Neural cell (in vitro differentiated cells): Measurements from ENCODE around the gene CLDN14. TPM values are rescaled to one million over a fixed set of nuclear protein-coding genes. Genes with fewer than 3 reads are reported as not detected.

Experiments
- H2AFZ ChIP-seq: fragments of 200-600, 300-800 bp; sonication (generic), shearing (Covaris generic); 2 replicates; pipeline ENCODE4 v1.6.0; 2014; ENCODE audit warnings: low read depth, mild to moderate bottlenecking, antibody characterized with exemption, low read length, moderate library complexity
- H3F3A ChIP-seq: fragments of 200-600 bp; shearing (Covaris generic); 2 replicates; pipeline ENCODE4 v1.6.1; 2016; ENCODE audit warnings: mild to moderate bottlenecking, moderate library complexity, mixed read lengths, antibody characterized with exemption, low read length; ENCODE audit not compliant: insufficient read depth, poor library complexity, severe bottlenecking
- H3K27ac ChIP-seq: fragments of 200-600, 300-800 bp; sonication (generic), shearing (Covaris generic); 2 replicates; pipeline ENCODE4 v1.5.1; 2014; ENCODE audit warnings: mild to moderate bottlenecking, low read length, moderate library complexity
- H3K27me3 ChIP-seq: fragments of 300-800, 200-600 bp; sonication (generic), shearing (Covaris generic); 2 replicates; pipeline ENCODE4 v1.6.0; 2014; ENCODE audit warnings: mild to moderate bottlenecking, low read depth, low read length, moderate library complexity; ENCODE audit not compliant: insufficient read depth
- H3K36me3 ChIP-seq: fragments of 300-800, 200-600 bp; sonication (generic), shearing (Covaris generic); 2 replicates; pipeline ENCODE4 v1.5.1; 2014; ENCODE audit warnings: mild to moderate bottlenecking, antibody characterized with exemption, low read length, moderate library complexity; ENCODE audit not compliant: insufficient read depth
- H3K4me2 ChIP-seq: fragments of 300-800, 200-600 bp; sonication (generic), shearing (Covaris generic); 2 replicates; pipeline ENCODE4 v1.6.0; 2014; ENCODE audit warnings: mild to moderate bottlenecking, low read length
- H3K4me3 ChIP-seq: fragments of 300-800, 200-600 bp; sonication (generic), shearing (Covaris generic); 2 replicates; pipeline ENCODE4 v1.5.1; 2014; ENCODE audit warnings: mild to moderate bottlenecking, low read length, moderate library complexity
- H3K79me2 ChIP-seq: fragments of 200-600 bp; shearing (Covaris generic); replicated peaks from 2 replicates; pipeline ENCODE4 v1.6.0; 2014; ENCODE audit warnings: mild to moderate bottlenecking, low read length, moderate library complexity; ENCODE audit not compliant: insufficient read depth
- H3K9ac ChIP-seq: fragments of 300-800, 200-600 bp; sonication (generic), shearing (Covaris generic); 2 replicates; pipeline ENCODE4 v1.6.1; 2016; ENCODE audit warnings: mild to moderate bottlenecking, low read length, mixed read lengths
- H3K9me2 ChIP-seq: fragments of 200-600 bp; shearing (Covaris generic); 2 replicates; pipeline ENCODE4 v1.6.1; 2016; ENCODE audit warnings: mild to moderate bottlenecking, low read length, mixed read lengths; ENCODE audit not compliant: insufficient read depth
- H3K9me3 ChIP-seq: fragments of 200-600, 300-800 bp; sonication (generic), shearing (Covaris generic); 2 replicates; pipeline ENCODE4 v1.6.1; 2016; ENCODE audit warnings: mild to moderate bottlenecking, mixed run types, low read length, moderate library complexity, mixed read lengths
- H4K20me1 ChIP-seq: fragments of 200-600 bp; shearing (Covaris generic); 2 replicates; pipeline ENCODE4 v1.6.1; 2016; ENCODE audit warnings: mild to moderate bottlenecking, mixed run types; ENCODE audit not compliant: insufficient read depth
- EP300 ChIP-seq: fragments of 450-650 bp; conservative IDR thresholded peaks from 2 replicates; pipeline ENCODE4 v1.6.1; 2014; ENCODE audit warnings: antibody characterized with exemption, mild to moderate bottlenecking, moderate library complexity; ENCODE audit not compliant: poor library complexity, severe bottlenecking
- EZH2 ChIP-seq: fragments of 200-600, 300-800 bp; shearing (Covaris generic), sonication (generic); IDR thresholded peaks from 2 replicates; pipeline ENCODE4 v1.6.1; 2014; ENCODE audit warnings: antibody characterized with exemption, low read length, borderline replicate concordance, mild to moderate bottlenecking; ENCODE audit not compliant: insufficient read depth, poor library complexity, severe bottlenecking
- MXI1 ChIP-seq: fragments of 450-650 bp; conservative IDR thresholded peaks from 2 replicates; pipeline ENCODE4 v1.6.1; 2014; ENCODE audit warnings: antibody characterized with exemption, mild to moderate bottlenecking; ENCODE audit not compliant: poor library complexity, severe bottlenecking
- POLR2AphosphoS5 ChIP-seq: IDR thresholded peaks from 2 replicates; pipeline ENCODE4 v1.6.1; 2012
- RAD21 ChIP-seq: fragments of 450-650 bp; conservative IDR thresholded peaks from 2 replicates; pipeline ENCODE4 v1.6.1; 2014; ENCODE audit warnings: antibody characterized with exemption, mild to moderate bottlenecking, moderate library complexity
- SMC3 ChIP-seq: fragments of 450-650 bp; conservative IDR thresholded peaks from 2 replicates; pipeline ENCODE4 v1.6.1; 2014; ENCODE audit warnings: antibody characterized with exemption, mild to moderate bottlenecking, moderate library complexity; ENCODE audit not compliant: poor library complexity
- TAF1 ChIP-seq: IDR thresholded peaks from 2 replicates; pipeline ENCODE4 v1.6.1; 2012; ENCODE audit warnings: low read depth
- polyA plus RNA-seq: library from polyadenylated mRNA; depleted of rRNA; stranded (reverse); fragments of >200 nt; gene quantifications from 2 replicates; pipeline ENCODE4 v1.2.3, GENCODE V29; 2014
- TF ChIP-seq, protein P1 (sequence below): IDR thresholded peaks from 2 replicates; pipeline ENCODE4 v1.6.1; 2012; ENCODE audit warnings: borderline replicate concordance
- TF ChIP-seq, protein P2 (sequence below): fragments of 450-650 bp; IDR thresholded peaks from 2 replicates; pipeline ENCODE4 v1.5.1; 2014; ENCODE audit warnings: antibody characterized with exemption, mild to moderate bottlenecking, moderate library complexity; ENCODE audit not compliant: poor library complexity, severe bottlenecking

CLDN14 gene
- polyA plus RNA-seq, 1 donor from 2014 or later, result not detected

DNA sequence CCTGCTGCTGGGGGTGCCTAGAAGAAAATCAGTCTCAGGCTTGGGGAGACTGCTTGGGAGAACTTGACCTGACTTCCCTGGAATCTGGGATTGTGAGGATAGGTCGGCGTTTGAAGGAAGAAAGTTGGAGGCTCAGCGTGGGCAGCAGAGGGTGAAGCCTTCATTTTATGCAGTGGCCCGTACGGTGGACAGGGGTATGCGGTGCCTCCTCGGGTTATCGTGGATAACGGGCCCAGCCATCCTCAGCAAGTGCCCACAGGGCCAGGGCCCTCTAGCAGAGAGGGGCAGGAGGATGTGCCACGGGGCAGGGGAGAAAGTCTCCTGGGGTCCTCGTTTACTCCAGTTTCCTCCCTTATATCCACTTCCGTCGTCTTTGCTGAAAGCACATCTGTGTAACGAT lies 60.7 kb downstream of the CLDN14 start:
- H2AFZ ChIP-seq, result no peak overlapping the region
- no peaks in the 10 kb centered on the region for H3F3A ChIP-seq
- H3K9me2 ChIP-seq, result no peaks in the 10 kb centered on the region
- H3K36me3 ChIP-seq, result no peaks in the 10 kb centered on the region
- no peak overlapping the region for H3K4me3 ChIP-seq
- H3K4me2 ChIP-seq, result no peak overlapping the region
- no peaks in the 10 kb centered on the region for H4K20me1 ChIP-seq
- H3K9ac ChIP-seq, result no peak overlapping the region
- no peak for TF ChIP-seq MXI1
- TF ChIP-seq, protein P1, sequence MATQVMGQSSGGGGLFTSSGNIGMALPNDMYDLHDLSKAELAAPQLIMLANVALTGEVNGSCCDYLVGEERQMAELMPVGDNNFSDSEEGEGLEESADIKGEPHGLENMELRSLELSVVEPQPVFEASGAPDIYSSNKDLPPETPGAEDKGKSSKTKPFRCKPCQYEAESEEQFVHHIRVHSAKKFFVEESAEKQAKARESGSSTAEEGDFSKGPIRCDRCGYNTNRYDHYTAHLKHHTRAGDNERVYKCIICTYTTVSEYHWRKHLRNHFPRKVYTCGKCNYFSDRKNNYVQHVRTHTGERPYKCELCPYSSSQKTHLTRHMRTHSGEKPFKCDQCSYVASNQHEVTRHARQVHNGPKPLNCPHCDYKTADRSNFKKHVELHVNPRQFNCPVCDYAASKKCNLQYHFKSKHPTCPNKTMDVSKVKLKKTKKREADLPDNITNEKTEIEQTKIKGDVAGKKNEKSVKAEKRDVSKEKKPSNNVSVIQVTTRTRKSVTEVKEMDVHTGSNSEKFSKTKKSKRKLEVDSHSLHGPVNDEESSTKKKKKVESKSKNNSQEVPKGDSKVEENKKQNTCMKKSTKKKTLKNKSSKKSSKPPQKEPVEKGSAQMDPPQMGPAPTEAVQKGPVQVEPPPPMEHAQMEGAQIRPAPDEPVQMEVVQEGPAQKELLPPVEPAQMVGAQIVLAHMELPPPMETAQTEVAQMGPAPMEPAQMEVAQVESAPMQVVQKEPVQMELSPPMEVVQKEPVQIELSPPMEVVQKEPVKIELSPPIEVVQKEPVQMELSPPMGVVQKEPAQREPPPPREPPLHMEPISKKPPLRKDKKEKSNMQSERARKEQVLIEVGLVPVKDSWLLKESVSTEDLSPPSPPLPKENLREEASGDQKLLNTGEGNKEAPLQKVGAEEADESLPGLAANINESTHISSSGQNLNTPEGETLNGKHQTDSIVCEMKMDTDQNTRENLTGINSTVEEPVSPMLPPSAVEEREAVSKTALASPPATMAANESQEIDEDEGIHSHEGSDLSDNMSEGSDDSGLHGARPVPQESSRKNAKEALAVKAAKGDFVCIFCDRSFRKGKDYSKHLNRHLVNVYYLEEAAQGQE, result no peak
- no peak for TF ChIP-seq TAF1
- TF ChIP-seq EP300, result no peak
- TF ChIP-seq, protein P2, sequence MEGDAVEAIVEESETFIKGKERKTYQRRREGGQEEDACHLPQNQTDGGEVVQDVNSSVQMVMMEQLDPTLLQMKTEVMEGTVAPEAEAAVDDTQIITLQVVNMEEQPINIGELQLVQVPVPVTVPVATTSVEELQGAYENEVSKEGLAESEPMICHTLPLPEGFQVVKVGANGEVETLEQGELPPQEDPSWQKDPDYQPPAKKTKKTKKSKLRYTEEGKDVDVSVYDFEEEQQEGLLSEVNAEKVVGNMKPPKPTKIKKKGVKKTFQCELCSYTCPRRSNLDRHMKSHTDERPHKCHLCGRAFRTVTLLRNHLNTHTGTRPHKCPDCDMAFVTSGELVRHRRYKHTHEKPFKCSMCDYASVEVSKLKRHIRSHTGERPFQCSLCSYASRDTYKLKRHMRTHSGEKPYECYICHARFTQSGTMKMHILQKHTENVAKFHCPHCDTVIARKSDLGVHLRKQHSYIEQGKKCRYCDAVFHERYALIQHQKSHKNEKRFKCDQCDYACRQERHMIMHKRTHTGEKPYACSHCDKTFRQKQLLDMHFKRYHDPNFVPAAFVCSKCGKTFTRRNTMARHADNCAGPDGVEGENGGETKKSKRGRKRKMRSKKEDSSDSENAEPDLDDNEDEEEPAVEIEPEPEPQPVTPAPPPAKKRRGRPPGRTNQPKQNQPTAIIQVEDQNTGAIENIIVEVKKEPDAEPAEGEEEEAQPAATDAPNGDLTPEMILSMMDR, result no peak
- no peak for TF ChIP-seq SMC3
- no peak for TF ChIP-seq RAD21
- H3K27ac ChIP-seq, result no peak overlapping the region
- no peaks in the 10 kb centered on the region for H3K79me2 ChIP-seq
- no peaks in the 10 kb centered on the region for H3K9me3 ChIP-seq
- H3K27me3 ChIP-seq, result no peaks in the 10 kb centered on the region

DNA sequence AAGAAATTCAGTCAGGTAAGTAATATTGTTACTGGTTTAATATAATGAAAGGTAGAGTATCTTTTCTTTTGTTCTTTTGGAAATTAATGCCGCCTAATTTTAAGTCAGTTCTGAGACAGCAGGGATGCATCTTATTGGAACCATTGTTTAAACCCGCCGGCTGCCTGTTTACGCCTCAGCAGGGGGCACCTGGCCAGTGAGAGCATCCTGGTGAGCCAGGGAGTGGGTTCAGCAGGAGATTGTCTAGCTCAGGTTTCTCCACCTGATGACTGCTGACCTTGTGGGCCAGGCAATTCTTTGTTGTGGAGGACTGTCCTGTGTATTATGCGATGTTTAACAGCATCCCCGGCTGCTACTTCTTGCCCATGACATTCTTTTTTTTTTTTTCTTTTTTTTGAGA lies 64.5 kb downstream of the CLDN14 start:
- Histone ChIP-seq H3K9me3 (no peaks in the 10 kb centered on the region), H3K27ac (no peak overlapping the region)

More for the DNA sequence above, 64.5 kb downstream of the CLDN14 start:
- Histone ChIP-seq H3K4me2 (no peak overlapping the region), H3K9ac (no peak overlapping the region), H3F3A (no peaks in the 10 kb centered on the region), H2AFZ (no peak overlapping the region), H3K79me2 (no peaks in the 10 kb centered on the region), H4K20me1 (no peaks in the 10 kb centered on the region), H3K36me3 (no peaks in the 10 kb centered on the region), H3K9me2 (no peaks in the 10 kb centered on the region), H3K27me3 (no peaks in the 10 kb centered on the region), H3K4me3 (no peak overlapping the region)
- TF ChIP-seq, protein P1, result no peak
- TF ChIP-seq SMC3 (no peak), RAD21 (no peak), POLR2AphosphoS5 (no peak), EP300 (no peak), EZH2 (no peak), TAF1 (no peak), MXI1 (no peak)
- TF ChIP-seq, protein P2, result no peak
